Measurements from ENCODE around the gene PTPRD.

DNA sequence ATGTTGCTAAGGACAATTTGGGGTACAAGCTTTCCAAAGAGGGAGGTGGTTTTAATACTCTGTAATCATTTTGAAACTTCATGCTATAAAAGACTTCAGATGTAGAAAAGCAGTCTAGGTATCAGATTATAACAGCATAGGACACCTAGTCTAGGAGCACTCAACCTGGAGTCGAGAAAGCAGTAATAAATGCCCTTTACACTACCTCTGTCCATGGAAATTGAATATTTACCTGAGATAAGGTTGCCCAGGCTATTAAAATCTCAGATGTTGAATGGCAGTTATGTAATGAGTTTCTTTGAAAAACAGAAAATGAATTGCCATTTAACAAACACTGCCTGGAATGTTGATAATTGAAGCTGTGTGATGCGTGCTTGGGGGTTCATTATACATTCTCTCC lies 2251.4 kb downstream of the PTPRD start:
- TF ChIP-seq, protein P1, sequence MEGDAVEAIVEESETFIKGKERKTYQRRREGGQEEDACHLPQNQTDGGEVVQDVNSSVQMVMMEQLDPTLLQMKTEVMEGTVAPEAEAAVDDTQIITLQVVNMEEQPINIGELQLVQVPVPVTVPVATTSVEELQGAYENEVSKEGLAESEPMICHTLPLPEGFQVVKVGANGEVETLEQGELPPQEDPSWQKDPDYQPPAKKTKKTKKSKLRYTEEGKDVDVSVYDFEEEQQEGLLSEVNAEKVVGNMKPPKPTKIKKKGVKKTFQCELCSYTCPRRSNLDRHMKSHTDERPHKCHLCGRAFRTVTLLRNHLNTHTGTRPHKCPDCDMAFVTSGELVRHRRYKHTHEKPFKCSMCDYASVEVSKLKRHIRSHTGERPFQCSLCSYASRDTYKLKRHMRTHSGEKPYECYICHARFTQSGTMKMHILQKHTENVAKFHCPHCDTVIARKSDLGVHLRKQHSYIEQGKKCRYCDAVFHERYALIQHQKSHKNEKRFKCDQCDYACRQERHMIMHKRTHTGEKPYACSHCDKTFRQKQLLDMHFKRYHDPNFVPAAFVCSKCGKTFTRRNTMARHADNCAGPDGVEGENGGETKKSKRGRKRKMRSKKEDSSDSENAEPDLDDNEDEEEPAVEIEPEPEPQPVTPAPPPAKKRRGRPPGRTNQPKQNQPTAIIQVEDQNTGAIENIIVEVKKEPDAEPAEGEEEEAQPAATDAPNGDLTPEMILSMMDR (conservative IDR thresholded peaks at IDR 0.05 in 1 of 2, IDR thresholded peaks at IDR 0.05 in 1 of 2; ENCODE audit: low read depth in 1 of 2, low read length in 2 of 2): no peak
- no peak for TF ChIP-seq EZH2 (IDR thresholded peaks at IDR 0.05; ENCODE audit: low read length, missing control alignments)

Measured in fibroblast of lung (primary cell).